ENCODE results near the gene MRTFB.

The MRTFB gene

DNA sequence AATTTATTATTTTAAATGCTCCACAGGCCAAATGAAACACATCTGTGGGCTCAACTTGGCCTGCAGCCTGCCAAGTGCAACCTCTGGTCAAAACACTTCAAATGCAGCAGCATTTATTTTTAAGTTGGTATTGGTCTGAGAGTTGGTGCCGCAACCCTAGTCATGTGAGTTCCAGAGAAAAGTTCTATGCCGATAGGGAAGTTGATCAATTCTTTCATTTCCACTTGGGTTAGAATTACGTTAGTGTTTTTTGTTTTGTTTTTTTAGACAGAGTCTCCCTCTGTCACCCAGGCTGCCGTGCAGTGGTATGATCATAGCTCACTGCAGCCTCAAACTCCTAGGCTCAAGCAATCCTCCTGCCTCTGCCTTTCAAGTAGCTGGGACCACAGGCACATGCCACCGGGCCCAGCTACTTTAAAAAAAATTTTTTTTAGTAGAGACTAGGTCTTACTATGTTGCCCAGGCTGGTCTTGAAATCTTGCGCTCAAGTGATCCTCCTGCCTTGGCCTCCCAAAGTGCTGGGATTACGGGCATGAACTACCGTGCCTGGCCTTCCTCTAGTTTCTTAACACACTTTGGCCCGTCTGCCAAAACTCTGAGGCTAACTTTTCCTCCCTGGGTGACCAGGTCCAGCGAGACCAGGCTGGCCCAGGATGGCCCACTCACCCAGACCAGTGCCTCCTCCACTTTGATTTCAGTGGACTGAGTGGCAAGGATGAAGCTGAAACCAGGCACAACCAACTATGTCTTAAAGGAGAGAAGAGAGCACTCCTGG is 221.1 kb downstream of the MRTFB start:
- FAIRE-seq = no peak

DNA sequence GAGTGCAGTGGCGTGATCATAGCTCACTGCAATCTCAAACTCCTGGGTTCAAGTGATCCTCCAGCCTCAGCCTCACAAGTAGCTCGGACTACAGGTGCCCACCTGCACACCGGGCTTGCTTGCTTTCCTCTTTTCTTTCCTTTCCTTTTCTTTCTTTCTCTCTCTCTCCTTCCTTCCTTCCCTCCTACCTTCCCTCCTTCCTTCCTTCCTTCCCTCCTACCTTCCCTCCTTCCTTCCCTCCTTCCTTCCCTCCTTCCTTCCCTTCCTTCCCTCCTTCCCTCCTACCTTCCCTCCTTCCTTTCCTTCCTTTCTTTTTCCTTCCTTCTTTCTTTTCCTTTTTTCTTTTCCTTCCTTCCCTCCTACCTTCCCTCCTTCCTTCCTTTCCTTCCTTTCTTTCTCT is 225.5 kb downstream of the MRTFB start:
- FAIRE-seq = no peak

DNA sequence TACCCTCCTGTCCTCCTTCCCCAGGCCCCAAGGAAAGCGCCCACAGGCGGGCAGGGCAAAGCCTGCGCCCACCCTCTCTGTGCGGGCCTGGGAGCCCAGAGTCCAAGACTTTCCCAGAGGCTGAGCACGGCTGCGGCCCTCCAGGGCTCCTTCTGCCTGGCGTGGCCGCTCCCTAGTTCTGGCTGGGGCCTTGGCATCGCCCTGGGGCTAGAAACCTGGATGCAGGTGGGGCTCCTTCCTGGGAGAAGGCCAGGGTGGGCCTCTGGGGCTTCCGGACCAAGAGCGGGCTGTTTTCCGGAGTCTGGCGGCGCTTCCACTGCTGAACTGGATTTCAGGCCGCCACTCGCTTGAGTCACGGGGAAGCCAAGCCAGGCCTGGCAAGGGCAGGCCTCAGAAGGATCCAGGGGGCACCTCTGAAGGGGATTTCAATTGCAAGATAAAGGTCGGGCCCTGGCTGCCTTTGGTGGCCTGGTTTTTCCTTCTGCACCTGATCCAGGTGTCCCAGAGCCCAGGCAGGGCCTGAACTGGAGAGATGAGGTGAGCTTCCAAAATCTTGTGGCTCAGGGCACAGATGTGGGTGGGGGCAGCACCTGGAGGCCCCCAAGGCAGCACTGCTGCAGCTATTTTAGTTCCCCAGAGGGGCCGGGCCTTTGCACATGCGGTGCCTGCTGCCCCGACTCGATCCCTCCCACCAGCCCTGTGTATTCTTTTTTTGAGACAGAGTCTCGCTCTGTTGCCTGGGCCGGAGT is 227.4 kb downstream of the MRTFB start:
- no peak for FAIRE-seq

DNA sequence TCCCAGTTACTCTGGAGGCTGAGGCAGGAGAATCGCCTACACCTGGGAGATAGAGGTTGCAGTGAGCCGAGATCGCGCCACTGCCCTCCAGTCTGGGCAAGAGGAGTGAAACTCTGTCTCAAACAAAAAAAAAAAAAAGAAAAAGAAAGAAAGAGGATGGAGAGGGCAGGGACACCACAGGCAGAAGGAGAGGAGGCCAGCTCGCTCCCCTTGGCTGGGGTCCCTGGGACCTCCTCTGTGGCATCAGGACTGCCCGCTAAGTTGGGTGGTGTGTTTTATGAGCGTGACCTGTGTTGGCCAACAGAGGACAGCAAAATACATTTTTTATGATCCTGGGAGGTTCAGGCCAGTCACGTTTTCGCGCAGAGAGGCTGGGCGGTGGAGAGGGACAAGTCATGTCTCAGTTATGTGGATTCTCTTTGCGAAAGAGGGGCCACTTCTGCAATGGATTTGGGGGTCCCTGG is 229.6 kb downstream of the MRTFB start:
- no peak for FAIRE-seq

DNA sequence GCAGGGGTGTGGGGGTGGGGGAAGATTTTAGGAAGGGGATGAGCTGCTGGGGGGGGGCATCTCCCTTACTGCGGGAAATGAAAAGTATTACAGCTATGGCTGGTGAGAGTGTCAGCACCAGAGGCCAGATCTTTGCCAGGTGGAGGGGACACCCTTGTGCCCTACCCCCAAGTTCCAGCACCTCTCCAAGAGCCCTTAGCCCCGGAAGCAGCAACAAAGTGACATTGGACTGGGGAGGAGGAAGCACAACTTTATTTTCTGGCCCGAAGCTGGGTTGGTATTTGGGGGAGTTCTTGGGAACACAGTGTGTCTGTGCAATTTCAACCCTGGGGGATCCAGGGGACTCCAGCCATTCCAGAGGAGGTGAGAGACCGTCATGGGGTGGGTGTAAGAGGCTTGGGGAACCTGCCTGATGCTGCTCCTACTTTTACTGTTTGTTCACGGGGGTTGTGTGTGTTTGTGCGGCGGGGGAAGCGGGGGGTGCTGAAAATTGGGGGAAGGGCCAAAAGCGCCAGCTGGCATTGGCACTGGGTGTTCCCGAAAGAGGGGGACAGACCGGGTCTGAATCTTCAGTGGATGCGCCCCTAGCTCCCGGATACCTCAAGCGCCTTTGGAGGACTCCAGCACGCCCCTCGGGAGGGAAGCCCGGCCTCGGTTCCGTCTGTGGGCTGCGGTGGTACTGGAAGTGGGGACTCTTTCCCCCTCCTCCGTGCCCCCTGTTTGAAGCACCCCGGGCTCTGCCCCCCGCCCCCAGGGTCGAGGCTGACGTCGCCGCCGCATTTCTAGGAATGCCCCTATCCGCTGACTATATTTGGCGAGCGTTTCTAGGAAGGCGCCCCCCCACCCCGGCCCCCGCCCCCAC is 230.3 kb downstream of the MRTFB start:
- no peak for FAIRE-seq

DNA sequence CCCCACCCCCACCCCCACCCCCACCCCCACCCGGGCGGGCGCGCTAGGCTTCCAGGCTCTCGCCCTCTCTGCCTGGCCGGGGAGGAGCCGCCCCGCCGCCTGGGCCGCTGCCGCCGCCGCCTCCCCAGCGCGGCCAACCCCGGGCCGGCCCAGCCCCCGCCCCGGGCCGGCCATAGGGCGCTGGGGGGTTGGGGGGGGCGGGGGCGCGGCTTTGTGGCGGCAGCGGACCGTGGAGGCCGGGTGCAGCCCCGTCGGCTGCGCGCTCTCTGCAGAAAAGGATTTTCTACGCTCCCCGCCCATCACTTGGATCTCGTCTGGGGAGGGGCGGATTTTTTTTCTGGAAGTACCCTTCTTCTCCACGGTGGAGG is 230.9 kb downstream of the MRTFB start:
- no peak for FAIRE-seq

DNA sequence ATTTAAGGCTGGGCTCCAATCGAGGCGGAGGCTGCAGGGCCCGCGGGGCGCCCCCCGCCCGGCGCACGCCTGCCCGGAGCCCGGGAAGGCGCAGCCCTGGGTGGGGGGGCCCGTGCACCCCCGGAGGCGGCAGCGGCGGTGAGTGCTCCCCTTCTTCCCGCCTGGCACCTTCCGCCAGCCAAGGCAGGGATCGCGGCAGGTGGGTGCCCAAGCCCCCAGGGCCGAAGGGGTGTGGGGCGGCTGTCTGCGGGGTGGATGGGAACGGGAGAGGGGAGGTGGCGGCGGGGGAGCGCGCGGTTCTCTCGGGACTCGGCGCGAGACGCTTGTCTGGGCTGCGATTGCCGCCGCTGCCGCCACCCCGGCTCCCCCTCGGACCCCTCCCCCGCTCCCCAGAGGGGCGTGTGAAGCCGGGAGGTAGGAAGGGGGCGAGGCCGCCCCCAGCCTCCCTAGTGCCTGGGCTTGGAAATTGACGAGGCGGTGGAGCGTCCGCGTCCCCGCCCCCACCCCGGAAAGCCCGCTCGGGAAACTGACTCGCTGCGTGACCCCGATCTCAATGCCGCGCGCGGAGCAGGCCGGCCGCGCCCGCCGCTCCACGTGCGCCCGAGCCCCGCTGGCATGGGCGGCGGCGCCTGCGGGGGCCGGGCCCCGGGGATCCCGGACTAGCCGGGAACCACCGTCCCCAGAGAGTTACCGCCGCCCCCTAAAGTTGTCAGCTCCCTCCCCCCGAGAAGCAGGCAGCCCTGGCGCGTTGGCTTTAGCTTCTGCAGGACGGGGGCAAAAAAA is 231.5 kb downstream of the MRTFB start:
- no peak for FAIRE-seq

DNA sequence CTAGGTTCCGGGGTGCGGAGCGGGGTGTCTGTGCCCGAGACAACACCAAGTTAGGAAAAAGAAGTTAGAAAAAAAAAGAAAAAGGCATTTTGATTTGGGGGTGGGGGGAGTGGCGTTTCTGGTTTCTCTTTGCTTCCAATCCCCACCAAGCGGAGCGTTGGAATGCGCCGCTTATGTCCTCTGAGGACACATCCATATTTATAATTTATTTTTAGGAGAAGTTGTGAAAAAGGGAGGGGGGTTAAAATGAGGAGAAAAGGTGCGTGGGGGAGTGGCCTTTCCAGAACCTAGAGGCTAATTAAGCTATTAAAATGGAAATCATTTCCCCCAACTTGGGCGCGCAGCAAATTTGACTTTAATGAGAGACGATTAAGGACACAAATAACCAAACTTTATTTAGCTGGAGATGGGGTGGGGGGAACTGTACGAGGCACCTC is 232.1 kb downstream of the MRTFB start:
- FAIRE-seq = no peak

DNA sequence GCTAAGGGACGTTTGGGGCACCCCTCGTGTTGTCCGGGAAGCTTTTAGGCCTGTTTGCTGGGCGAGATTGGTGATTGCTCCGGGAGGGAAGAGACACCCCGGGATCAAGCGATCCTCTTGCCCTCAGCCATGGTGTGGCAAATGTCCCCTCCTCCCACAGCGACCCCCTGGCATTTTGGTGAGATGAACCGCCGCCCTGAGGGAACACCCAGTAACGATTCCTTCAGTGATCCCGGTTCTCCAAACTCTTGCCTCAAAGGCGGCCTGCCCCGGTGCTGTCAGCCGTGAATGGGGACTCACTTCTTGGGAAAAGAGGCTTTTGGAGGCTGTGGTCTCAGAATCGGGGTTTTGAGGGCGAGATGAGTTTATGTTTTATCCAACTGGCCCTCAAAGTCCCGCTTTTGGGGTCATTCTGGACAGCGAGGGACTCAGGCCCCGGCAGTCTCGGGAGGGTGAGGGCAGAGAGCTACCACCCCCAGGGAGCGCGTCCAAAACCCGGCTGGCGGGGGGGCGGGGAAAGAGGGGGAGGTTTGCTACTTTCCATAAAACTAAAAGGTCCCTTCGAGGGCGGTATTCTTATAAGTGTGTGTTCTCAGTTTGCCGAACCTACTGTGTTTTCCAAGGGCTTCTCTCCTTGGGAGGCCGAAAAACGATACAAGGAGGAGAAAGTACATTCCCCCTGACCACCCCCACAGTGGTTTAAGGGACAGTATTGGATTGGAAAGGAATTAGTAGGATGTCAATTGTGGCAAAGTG is 232.7 kb downstream of the MRTFB start:
- no peak for FAIRE-seq

DNA sequence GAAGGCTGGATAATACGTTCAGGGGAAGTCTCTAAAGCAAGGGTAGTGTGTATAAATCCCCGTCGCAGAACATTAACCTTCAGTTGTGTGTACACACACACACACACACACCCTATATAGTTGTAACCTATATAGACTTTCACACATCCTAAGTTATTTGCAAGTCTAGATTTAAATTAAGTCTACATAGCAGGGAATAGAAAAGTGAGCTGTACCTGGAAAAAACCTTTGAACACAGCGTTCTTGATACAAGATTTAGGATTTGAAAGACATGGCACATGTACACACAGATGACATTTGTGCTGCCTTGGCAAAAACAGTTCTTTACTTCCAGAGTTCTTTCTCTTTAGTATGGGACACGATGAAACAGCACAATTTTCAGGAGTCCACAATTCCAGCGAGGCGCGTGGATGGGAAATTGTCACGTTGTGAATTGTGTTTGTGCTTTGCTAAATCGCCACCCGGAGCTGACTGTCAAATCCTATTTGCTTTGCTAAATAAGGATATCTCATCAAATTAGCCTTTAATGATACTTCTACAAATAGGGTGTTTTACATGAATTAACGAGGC is 233.9 kb downstream of the MRTFB start:
- no peak for FAIRE-seq

DNA sequence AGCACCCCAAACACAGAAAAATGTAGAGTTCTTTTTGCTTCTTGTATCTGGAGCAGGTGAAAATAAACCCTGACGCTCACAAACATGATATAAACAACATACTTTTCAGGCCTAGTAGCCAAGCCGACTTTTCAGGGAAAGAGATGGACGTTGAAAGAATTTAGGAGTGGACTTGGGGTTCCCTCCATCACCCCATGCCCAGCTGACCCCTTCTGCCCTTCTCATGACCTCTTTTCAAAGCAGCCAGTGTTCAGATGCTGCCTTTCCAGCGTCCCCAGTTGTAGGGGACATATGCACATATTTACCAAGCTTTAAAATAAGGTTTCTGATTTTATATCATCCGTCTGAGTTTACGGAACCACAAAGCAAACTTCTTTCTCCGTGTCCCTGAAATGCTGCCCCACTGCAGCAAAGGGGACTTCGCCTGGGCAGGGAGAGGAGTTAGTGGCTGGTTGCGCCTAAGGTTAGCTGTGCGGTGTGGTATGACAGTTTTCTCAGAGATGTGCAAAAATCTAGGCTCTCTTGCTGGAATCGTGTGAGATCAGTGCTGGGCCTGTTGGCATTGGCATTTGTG is 235.5 kb downstream of the MRTFB start:
- FAIRE-seq = no peak

DNA sequence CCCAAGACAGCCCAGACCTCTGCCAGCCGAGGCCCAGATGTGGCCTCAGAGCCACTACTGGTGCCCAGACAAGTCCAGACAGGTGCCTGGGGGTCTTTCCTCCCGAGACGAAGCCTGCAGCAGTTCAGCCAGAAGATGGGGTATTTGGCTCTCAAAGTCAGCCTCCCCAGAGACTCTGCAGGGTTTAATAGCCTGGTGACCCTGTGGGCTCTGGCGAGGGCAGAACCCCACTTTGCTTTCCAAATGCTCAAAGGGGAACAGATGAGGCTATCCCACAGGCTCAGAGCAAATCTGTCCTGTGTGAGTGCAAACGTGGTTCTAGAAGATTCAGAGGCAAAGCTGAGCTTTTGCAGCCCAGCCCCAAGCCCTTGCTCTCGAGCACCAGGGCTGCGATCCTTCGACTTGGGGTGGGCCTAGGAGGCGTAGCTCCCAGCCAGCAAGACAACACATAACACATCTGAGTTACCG is 236.0 kb downstream of the MRTFB start:
- FAIRE-seq = no peak

DNA sequence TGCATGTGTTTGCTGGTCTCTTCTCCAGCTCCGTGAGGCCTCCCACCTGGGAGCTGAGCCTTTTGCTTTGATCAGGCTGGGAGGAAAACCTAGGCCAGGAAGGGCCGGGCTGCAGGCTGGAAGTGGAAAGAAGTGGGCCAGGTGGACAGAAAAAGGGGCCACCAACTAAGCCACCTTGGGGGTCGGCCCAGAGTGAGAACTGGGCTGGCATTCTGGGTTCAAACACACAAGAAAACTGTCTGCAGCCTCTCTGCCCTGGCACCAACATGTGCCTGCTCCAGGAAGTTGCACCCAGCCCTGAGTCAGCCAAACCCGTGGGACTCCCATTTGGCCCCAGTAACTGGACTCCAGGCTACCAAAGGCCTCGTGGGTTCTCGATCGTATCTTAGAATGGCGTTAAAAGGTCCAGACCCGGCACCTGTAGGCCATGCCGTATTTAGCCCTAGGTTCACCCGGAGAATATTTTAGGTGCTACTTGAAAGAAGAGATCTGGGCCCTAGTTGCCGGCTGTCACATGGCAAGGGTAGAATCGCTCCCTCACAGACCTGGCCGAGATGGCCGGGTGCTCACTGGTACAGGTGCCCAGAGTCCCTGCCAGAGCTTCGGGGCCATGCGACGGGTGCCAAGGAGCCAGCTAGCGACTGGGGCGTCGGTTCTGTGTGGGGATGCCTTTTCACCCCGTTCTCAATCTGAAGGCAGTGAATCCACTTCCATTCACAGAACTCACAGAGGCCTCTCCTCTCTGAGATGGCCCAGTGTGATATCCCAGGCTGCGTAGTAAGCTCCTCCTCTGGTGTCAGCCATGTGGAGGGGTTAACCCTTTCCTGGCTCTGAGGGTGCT is 236.6 kb downstream of the MRTFB start:
- FAIRE-seq = no peak

DNA sequence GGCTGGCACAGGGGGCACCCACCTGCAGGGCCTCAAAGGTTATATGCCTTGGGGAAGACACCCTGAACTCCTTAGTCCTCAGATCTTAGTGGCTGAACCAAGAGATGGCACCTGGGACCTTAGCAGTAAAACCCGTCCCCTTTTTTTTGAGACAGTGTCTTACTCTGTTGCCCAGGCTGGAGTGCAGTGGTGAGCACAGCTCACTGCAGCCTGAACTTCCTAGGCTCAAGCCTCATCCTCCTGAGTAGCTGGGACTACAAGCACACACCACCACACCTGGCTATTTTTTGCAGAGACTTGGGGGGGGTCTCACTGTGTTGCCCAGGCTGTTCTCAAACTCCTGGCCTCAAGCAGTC is 237.2 kb downstream of the MRTFB start:
- no peak for FAIRE-seq

DNA sequence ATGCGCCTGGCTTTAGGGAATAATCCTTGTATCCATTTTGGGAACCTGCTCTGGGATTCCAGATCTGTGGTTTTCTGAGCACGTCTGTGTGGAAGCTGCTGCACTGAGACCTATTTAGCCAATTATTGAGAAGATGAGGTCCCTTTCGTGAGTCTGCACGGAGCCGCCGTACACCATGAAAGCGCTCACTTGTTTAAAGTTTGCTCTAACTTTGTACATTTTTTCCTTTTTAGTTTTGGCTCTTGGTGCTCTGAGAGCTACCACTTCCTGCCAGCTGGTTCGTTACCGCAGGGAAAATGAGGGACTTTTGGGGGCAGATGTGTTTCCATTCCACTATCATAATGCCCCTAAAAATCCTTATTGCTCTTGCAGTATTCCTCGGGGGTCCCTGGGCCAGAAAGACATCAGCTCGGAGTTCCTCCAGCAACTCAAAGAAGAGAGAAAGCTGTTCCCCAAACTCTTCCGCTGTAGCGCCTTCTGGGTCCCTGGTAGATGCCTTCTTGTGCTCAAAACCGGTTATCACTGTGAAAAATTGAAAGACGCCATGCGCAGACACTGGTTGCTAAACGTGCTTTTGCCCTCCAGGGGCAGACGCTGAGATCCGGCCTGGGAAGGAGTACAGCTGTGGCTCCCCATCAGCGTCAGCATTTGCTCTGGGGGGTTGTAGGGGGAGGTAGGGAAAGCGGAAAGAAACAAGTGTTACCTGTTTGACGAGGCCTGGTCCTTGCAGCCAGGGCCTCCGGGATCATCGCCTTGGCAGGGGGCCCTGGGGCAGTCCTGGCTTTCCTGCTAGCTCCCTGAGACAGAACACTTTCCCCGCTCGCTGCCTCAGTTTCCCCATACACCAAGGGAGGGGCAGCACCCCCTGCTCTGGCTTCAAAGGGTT is 238.1 kb downstream of the MRTFB start:
- FAIRE-seq = no peak

DNA sequence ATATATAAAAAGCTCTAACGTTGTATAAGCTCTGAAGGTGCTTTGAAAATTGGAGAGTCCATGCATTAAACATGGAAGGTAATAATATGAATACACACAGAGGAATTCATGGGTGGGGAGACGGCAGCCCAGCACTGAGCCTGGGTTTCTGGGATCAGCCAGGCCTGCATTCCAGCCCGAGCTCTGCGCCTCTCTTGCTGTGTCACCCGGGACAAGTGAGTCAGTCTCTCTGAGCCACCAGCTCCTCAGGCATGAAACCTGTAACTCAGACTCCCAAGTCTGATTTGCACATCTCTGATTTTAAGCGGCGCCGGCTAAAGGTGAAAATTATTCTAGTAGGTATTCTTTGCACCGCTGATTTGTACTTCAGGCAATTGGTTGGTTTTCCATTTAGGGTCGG is 238.8 kb downstream of the MRTFB start:
- no peak for FAIRE-seq

DNA sequence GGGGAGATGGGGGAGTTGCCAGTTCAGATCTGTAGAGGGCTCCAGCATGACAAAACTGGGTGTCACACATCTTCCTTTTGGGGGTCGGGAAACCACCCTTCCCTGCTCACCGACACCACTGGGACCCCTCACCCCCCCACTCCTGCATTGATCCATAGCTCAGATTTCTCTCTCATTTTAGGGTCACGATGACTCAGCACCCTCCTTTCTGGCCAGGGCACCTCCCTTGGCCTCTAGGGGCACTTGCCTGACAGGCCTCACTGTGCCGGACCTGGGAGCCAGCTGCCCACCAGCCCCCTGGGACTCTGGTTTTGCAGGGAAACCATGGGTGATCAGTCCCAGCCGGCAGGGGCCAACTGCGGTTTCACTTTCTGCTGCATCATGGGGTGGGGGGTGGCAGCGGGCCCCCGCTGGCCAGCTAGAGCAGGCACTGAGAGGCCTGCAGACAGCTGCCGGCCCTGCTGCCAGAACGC is 239.4 kb downstream of the MRTFB start:
- FAIRE-seq = no peak

DNA sequence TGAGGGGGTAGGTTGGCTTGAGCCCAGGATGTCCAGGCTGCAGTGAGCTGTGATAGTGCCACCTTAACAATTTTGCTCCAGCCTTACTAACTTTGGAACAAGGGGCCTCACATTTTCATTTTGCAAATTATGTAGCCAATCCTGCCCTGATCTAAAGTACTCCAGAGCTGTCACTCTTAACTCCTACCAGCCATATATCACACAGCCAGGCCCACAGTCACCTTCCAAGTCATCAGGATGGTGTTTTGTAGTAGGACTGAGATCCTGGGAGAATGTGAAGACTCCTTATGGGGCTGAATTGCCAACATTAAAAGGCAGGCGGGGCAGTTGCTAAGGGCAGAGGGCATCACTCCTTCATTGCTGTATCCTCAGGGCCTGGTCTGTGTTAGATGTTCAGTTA is 243.0 kb downstream of the MRTFB start:
- no peak for FAIRE-seq
